SK-N-SH treated with all-trans-retinoic acid at 6 μM for 48 hours (cell line): Measurements from ENCODE around the gene RETREG1.

Source experiments
- ATAC-seq: fragments of 200-7000 bp; cut with Tn5 transposase; 3 replicates; pipeline ENCODE4 v1.9.1; 2020; ENCODE audit warnings: mild to moderate bottlenecking, moderate library complexity
- BACH2 ChIP-seq: fragments of 250-450 bp; sonication (Bioruptor Pico); IDR thresholded peaks from 2 replicates; pipeline ENCODE4 v1.9.0; 2021; ENCODE audit warnings: mild to moderate bottlenecking, borderline replicate concordance
- CSDC2 ChIP-seq: fragments of 250-450 bp; sonication (Bioruptor Pico); IDR thresholded peaks from 2 replicates; pipeline ENCODE4 v1.5.0; 2020; ENCODE audit warnings: mild to moderate bottlenecking, moderate library complexity
- GLIS3 ChIP-seq: fragments of 250-450 bp; sonication (Bioruptor Pico); IDR thresholded peaks from 2 replicates; pipeline ENCODE4 v1.5.0; 2020; ENCODE audit warnings: mild to moderate bottlenecking, moderate library complexity
- ISL1 ChIP-seq: fragments of 250-450 bp; sonication (Bioruptor Pico); IDR thresholded peaks from 2 replicates; pipeline ENCODE4 v2.1.2; 2022; ENCODE audit warnings: mild to moderate bottlenecking, moderate library complexity
- RARB ChIP-seq: fragments of 250-450 bp; sonication (Bioruptor Pico); IDR thresholded peaks from 2 replicates; pipeline ENCODE4 v1.8.0; 2021; ENCODE audit warnings: mild to moderate bottlenecking, moderate library complexity
- SNAI2 ChIP-seq: fragments of 250-450 bp; sonication (Bioruptor Pico); IDR thresholded peaks from 2 replicates; pipeline ENCODE4 v1.5.0; 2020; ENCODE audit warnings: mild to moderate bottlenecking, moderate library complexity
- TOX ChIP-seq: fragments of 250-450 bp; sonication (Bioruptor Pico); IDR thresholded peaks from 2 replicates; pipeline ENCODE4 v1.8.0; 2021; ENCODE audit warnings: mild to moderate bottlenecking, moderate library complexity, borderline replicate concordance
- ZC3H10 ChIP-seq: fragments of 250-450 bp; sonication (Bioruptor Pico); IDR thresholded peaks from 2 replicates; pipeline ENCODE4 v1.5.1; 2021; ENCODE audit warnings: mild to moderate bottlenecking, moderate library complexity
- ZFP3 ChIP-seq: fragments of 250-450 bp; sonication (Bioruptor Pico); IDR thresholded peaks from 2 replicates; pipeline ENCODE4 v1.5.0; 2020; ENCODE audit warnings: mild to moderate bottlenecking, moderate library complexity
- ZFP30 ChIP-seq: fragments of 450-650 bp; formaldehyde crosslinking; IDR thresholded peaks from 2 replicates; pipeline ENCODE4 v1.5.0; 2022; ENCODE audit warnings: mild to moderate bottlenecking, moderate library complexity
- ZNF565 ChIP-seq: fragments of 450-650 bp; formaldehyde crosslinking; conservative IDR thresholded peaks from 2 replicates; pipeline ENCODE4 v1.5.0; 2020; ENCODE audit warnings: low read depth, mild to moderate bottlenecking, moderate library complexity
- ZNF8 ChIP-seq: fragments of 450-650 bp; formaldehyde crosslinking; IDR thresholded peaks from 2 replicates; pipeline ENCODE4 v1.5.0; 2020; ENCODE audit warnings: mild to moderate bottlenecking, moderate library complexity
- TF ChIP-seq, protein P1 (sequence below): fragments of 250-450 bp; sonication (Bioruptor Pico); IDR thresholded peaks from 2 replicates; pipeline ENCODE4 v1.8.0; 2021; ENCODE audit warnings: low read depth, mild to moderate bottlenecking, moderate library complexity, borderline replicate concordance
- TF ChIP-seq, protein P2 (sequence below): fragments of 250-450 bp; sonication (Bioruptor Pico); IDR thresholded peaks from 2 replicates; pipeline ENCODE4 v1.5.0; 2020; ENCODE audit warnings: mild to moderate bottlenecking, moderate library complexity
- TF ChIP-seq, protein P3 (sequence below): fragments of 250-450 bp; sonication (Bioruptor Pico); IDR thresholded peaks from 2 replicates; pipeline ENCODE4 v1.5.1; 2021; ENCODE audit warnings: mild to moderate bottlenecking, moderate library complexity
- TF ChIP-seq, protein P4 (sequence below): fragments of 250-450 bp; sonication (Bioruptor Pico); IDR thresholded peaks from 2 replicates; pipeline ENCODE4 v1.8.0; 2020; ENCODE audit warnings: mild to moderate bottlenecking, moderate library complexity, borderline replicate concordance
- TF ChIP-seq, protein P5 (sequence below): fragments of 250-450 bp; sonication (Bioruptor Pico); IDR thresholded peaks from 2 replicates; pipeline ENCODE4 v1.5.1; 2020; ENCODE audit warnings: low read depth, mild to moderate bottlenecking, moderate library complexity

The RETREG1 gene, protein sequence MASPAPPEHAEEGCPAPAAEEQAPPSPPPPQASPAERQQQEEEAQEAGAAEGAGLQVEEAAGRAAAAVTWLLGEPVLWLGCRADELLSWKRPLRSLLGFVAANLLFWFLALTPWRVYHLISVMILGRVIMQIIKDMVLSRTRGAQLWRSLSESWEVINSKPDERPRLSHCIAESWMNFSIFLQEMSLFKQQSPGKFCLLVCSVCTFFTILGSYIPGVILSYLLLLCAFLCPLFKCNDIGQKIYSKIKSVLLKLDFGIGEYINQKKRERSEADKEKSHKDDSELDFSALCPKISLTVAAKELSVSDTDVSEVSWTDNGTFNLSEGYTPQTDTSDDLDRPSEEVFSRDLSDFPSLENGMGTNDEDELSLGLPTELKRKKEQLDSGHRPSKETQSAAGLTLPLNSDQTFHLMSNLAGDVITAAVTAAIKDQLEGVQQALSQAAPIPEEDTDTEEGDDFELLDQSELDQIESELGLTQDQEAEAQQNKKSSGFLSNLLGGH

DNA sequence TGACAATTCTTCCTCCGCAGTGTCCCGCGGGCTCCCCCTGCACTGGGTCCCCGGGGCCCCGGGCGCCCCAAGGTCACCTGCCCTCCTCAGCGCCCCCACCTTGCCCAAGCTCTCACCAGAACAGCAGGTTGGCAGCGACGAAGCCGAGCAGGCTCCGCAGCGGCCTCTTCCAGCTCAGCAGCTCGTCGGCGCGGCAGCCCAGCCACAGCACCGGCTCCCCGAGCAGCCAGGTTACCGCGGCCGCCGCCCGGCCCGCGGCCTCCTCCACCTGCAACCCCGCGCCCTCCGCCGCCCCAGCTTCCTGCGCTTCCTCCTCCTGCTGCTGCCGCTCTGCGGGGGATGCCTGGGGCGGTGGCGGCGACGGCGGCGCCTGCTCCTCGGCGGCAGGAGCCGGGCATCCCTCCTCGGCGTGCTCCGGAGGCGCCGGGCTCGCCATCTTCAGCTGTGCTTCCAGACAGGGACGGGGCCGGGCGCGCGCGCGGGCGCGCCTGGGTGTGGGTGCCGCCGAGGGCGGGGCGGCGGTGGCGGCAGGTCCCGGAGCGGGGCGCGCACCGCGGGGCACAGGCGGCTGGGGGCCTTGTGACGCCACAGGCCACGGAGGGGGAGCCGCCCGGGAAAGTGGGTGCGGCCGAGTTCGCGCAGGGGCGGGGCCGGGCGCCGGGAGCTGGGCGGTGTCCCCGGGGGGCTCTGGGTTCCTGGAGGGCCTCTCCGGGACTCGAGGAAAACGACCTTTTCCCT is at the start of gene RETREG1:
TSS of gene RETREG1 (minus strand) at position 462 of the 738 bp plus-strand sequence. CDS start at position 436, 26 bp downstream.
- TF ChIP-seq ZFP30 (CRISPR knock-in tag) (no peak), BACH2 (CRISPR knock-in tag) (no peak), ISL1 (no peak), CSDC2 (CRISPR knock-in tag) (no peak), GLIS3 (CRISPR knock-in tag) (no peak), ZFP3 (CRISPR knock-in tag) (no peak)
- TF ChIP-seq, protein P1, sequence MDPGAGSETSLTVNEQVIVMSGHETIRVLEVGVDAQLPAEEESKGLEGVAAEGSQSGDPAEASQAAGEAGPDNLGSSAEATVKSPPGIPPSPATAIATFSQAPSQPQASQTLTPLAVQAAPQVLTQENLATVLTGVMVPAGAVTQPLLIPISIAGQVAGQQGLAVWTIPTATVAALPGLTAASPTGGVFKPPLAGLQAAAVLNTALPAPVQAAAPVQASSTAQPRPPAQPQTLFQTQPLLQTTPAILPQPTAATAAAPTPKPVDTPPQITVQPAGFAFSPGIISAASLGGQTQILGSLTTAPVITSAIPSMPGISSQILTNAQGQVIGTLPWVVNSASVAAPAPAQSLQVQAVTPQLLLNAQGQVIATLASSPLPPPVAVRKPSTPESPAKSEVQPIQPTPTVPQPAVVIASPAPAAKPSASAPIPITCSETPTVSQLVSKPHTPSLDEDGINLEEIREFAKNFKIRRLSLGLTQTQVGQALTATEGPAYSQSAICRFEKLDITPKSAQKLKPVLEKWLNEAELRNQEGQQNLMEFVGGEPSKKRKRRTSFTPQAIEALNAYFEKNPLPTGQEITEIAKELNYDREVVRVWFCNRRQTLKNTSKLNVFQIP (CRISPR knock-in tag), result no peak
- TF ChIP-seq, protein P2, sequence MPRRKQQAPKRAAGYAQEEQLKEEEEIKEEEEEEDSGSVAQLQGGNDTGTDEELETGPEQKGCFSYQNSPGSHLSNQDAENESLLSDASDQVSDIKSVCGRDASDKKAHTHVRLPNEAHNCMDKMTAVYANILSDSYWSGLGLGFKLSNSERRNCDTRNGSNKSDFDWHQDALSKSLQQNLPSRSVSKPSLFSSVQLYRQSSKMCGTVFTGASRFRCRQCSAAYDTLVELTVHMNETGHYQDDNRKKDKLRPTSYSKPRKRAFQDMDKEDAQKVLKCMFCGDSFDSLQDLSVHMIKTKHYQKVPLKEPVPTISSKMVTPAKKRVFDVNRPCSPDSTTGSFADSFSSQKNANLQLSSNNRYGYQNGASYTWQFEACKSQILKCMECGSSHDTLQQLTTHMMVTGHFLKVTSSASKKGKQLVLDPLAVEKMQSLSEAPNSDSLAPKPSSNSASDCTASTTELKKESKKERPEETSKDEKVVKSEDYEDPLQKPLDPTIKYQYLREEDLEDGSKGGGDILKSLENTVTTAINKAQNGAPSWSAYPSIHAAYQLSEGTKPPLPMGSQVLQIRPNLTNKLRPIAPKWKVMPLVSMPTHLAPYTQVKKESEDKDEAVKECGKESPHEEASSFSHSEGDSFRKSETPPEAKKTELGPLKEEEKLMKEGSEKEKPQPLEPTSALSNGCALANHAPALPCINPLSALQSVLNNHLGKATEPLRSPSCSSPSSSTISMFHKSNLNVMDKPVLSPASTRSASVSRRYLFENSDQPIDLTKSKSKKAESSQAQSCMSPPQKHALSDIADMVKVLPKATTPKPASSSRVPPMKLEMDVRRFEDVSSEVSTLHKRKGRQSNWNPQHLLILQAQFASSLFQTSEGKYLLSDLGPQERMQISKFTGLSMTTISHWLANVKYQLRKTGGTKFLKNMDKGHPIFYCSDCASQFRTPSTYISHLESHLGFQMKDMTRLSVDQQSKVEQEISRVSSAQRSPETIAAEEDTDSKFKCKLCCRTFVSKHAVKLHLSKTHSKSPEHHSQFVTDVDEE, result no peak
- TF ChIP-seq, protein P3, sequence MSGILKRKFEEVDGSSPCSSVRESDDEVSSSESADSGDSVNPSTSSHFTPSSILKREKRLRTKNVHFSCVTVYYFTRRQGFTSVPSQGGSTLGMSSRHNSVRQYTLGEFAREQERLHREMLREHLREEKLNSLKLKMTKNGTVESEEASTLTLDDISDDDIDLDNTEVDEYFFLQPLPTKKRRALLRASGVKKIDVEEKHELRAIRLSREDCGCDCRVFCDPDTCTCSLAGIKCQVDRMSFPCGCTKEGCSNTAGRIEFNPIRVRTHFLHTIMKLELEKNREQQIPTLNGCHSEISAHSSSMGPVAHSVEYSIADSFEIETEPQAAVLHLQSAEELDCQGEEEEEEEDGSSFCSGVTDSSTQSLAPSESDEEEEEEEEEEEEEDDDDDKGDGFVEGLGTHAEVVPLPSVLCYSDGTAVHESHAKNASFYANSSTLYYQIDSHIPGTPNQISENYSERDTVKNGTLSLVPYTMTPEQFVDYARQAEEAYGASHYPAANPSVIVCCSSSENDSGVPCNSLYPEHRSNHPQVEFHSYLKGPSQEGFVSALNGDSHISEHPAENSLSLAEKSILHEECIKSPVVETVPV (CRISPR knock-in tag), result no peak
- TF ChIP-seq, protein P4, sequence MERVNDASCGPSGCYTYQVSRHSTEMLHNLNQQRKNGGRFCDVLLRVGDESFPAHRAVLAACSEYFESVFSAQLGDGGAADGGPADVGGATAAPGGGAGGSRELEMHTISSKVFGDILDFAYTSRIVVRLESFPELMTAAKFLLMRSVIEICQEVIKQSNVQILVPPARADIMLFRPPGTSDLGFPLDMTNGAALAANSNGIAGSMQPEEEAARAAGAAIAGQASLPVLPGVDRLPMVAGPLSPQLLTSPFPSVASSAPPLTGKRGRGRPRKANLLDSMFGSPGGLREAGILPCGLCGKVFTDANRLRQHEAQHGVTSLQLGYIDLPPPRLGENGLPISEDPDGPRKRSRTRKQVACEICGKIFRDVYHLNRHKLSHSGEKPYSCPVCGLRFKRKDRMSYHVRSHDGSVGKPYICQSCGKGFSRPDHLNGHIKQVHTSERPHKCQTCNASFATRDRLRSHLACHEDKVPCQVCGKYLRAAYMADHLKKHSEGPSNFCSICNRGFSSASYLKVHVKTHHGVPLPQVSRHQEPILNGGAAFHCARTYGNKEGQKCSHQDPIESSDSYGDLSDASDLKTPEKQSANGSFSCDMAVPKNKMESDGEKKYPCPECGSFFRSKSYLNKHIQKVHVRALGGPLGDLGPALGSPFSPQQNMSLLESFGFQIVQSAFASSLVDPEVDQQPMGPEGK, result no peak
- peak; percentile 82 for ATAC-seq

DNA sequence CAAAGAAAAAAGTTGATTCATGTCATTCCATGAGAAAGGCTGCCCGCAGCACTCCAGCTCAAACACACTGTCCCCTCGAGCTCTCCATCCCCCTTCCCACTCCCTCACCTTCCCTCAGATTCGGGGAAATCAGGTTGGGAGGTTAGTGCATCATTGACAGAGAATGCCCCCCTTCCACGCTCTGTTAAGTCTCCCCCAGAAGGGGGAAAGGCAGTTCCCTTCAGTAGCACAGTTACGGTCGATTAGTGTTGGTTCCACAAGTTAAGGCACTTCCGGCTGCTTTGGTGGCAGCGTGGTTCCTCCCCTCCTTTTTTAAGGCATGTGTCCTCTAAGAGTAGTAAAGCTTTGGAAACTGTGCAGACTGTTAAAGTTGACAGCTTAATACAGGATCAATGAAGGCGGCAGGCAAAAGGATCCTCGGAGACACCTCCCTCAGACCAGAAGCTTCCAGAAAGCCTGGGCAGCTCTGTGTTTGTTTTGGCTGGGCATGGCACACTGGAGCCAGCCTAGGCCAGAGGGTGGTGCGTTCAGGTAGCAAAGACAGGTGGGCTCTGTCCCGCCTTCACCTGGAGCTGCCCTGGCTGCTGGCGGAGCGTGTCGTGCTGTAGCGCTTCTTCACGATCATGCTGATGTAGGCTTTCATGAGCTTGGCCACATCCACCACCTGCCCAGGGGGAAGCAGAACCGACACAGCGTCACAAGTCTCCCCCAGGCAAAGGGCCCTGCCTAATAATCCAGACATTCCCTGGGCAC is 49.5 kb upstream of the RETREG1 start:
- ATAC-seq, result no peak
- TF ChIP-seq ISL1 (no peak), TOX (CRISPR knock-in tag) (no peak), ZFP3 (CRISPR knock-in tag) (no peak), RARB (no peak), CSDC2 (CRISPR knock-in tag) (no peak), SNAI2 (CRISPR knock-in tag) (no peak), ZNF8 (CRISPR knock-in tag) (no peak), ZFP30 (CRISPR knock-in tag) (no peak), ZC3H10 (CRISPR knock-in tag) (no peak), ZNF565 (CRISPR knock-in tag) (no peak), BACH2 (CRISPR knock-in tag) (no peak)
- TF ChIP-seq, protein P2, result no peak
- TF ChIP-seq, protein P4, result no peak
- TF ChIP-seq, protein P5, sequence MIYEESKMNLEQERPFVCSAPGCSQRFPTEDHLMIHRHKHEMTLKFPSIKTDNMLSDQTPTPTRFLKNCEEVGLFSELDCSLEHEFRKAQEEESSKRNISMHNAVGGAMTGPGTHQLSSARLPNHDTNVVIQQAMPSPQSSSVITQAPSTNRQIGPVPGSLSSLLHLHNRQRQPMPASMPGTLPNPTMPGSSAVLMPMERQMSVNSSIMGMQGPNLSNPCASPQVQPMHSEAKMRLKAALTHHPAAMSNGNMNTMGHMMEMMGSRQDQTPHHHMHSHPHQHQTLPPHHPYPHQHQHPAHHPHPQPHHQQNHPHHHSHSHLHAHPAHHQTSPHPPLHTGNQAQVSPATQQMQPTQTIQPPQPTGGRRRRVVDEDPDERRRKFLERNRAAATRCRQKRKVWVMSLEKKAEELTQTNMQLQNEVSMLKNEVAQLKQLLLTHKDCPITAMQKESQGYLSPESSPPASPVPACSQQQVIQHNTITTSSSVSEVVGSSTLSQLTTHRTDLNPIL, result no peak
